ENCODE results near the gene TMEM238L.

GRCh38 chr17:10799407-10799806 is 4.5 kb downstream of the TMEM238L start:
- TF ChIP-seq SPI1 (IDR thresholded peaks at IDR 0.05; ENCODE audit: low read depth, low read length) (no peak), POLR2A (IDR thresholded peaks at IDR 0.05; ENCODE audit: low read depth, low read length) (no peak), POLR2AphosphoS5 (IDR thresholded peaks at IDR 0.05; ENCODE audit: low read depth, low read length) (no peak), TAF1 (IDR thresholded peaks at IDR 0.05; ENCODE audit: low read depth, low read length) (no peak)

Measured in GM12891 (cell line).